ENCODE data around the gene ELAC2.

The ELAC2 gene

GRCh38 chr17:13044572-13045065 lies 26.8 kb upstream of the ELAC2 start:
- no peak overlapping the region for H2BK120ac ChIP-seq (ENCODE audit: low read depth, low read length)
- no peaks in the 10 kb centered on the region for H3K36me3 ChIP-seq (ENCODE audit: control insufficient read depth in 1 of 2, insufficient read depth in 2 of 2, low read depth in 1 of 2, low read length in 2 of 2)
- H3K4me3 ChIP-seq (ENCODE audit: insufficient read depth in 1 of 2, low read depth in 1 of 2, low read length in 2 of 2): peak overlapping the region in 1 of 2 experiments; percentile 22
- no peak overlapping the region for H4K8ac ChIP-seq (ENCODE audit: low read length)
- no peak overlapping the region for H3K4ac ChIP-seq (ENCODE audit: low read depth in 1 of 2, low read length in 2 of 2)
- no peak overlapping the region for H3K4me2 ChIP-seq (ENCODE audit: low read length, poor library complexity, severe bottlenecking)
- no peak overlapping the region for H3K27ac ChIP-seq (ENCODE audit: low read length, poor library complexity, severe bottlenecking)
- WGBS: 89% methylated on average over 6 of the region's 7 CpGs
- H3K18ac ChIP-seq (ENCODE audit: low read depth in 1 of 2, low read length in 2 of 2): no peak overlapping the region
- no peaks in the 10 kb centered on the region for H3K79me1 ChIP-seq (replicated peaks; ENCODE audit: low read length, poor library complexity, severe bottlenecking)
- no peak overlapping the region for H3K14ac ChIP-seq (ENCODE audit: low read length in 2 of 2)
- no peak overlapping the region for H2AK5ac ChIP-seq (ENCODE audit: low read length, severe bottlenecking)
- peaks cover 0 to 24% of the 10 kb centered on the region in 2 experiments for H3K27me3 ChIP-seq (ENCODE audit: control insufficient read depth in 1 of 2, insufficient read depth in 1 of 2, low read length in 2 of 2)
- H2BK5ac ChIP-seq (ENCODE audit: low read depth, low read length, poor library complexity, severe bottlenecking): no peak overlapping the region
- no peaks in the 10 kb centered on the region for H3K4me1 ChIP-seq (ENCODE audit: control insufficient read depth, insufficient read depth, low read depth, low read length)
- H2AFZ ChIP-seq (ENCODE audit: low read depth, low read length): no peak overlapping the region
- H3K9me3 ChIP-seq (ENCODE audit: control insufficient read depth, low read length): no peaks in the 10 kb centered on the region
- H2BK15ac ChIP-seq (ENCODE audit: low read depth, poor library complexity, severe bottlenecking): no peak overlapping the region
- H3K9ac ChIP-seq (ENCODE audit: low read length): peak overlapping the region; percentile 28
- DNase-seq: no peak
- no peak overlapping the region for H4K91ac ChIP-seq (ENCODE audit: low read length)
- no peak overlapping the region for H2BK12ac ChIP-seq (ENCODE audit: low read length in 2 of 2)
- no peak overlapping the region for H3K23ac ChIP-seq (ENCODE audit: low read length in 2 of 2)

GRCh38 chr17:13038931-13039665 lies 21.3 kb upstream of the ELAC2 start:
- H3K4me2 ChIP-seq (ENCODE audit: low read length, poor library complexity, severe bottlenecking): no peak overlapping the region
- H2AK5ac ChIP-seq (ENCODE audit: low read length, severe bottlenecking): no peak overlapping the region
- H3K27me3 ChIP-seq (ENCODE audit: control insufficient read depth in 1 of 2, insufficient read depth in 1 of 2, low read length in 2 of 2): peaks cover 0 to 3% of the 10 kb centered on the region in 2 experiments
- H3K4me3 ChIP-seq (ENCODE audit: insufficient read depth in 1 of 2, low read depth in 1 of 2, low read length in 2 of 2): no peak overlapping the region
- no peak overlapping the region for H4K91ac ChIP-seq (ENCODE audit: low read length)
- no peak overlapping the region for H2BK120ac ChIP-seq (ENCODE audit: low read depth, low read length)
- no peak overlapping the region for H3K9ac ChIP-seq (ENCODE audit: low read length)
- H2BK15ac ChIP-seq (ENCODE audit: low read depth, poor library complexity, severe bottlenecking): no peak overlapping the region
- no peak overlapping the region for H2BK5ac ChIP-seq (ENCODE audit: low read depth, low read length, poor library complexity, severe bottlenecking)
- H3K14ac ChIP-seq (ENCODE audit: low read length in 2 of 2): no peak overlapping the region
- 94% methylated on average over 3 of the region's 4 CpGs for WGBS
- H3K79me1 ChIP-seq (replicated peaks; ENCODE audit: low read length, poor library complexity, severe bottlenecking): no peaks in the 10 kb centered on the region
- H3K27ac ChIP-seq (ENCODE audit: low read length, poor library complexity, severe bottlenecking): no peak overlapping the region
- no peak for DNase-seq
- no peak overlapping the region for H2AFZ ChIP-seq (ENCODE audit: low read depth, low read length)
- no peak overlapping the region for H3K18ac ChIP-seq (ENCODE audit: low read depth in 1 of 2, low read length in 2 of 2)
- no peak overlapping the region for H3K23ac ChIP-seq (ENCODE audit: low read length in 2 of 2)
- no peak overlapping the region for H2BK12ac ChIP-seq (ENCODE audit: low read length in 2 of 2)
- H3K4me1 ChIP-seq (ENCODE audit: control insufficient read depth, insufficient read depth, low read depth, low read length): no peaks in the 10 kb centered on the region
- H3K4ac ChIP-seq (ENCODE audit: low read depth in 1 of 2, low read length in 2 of 2): no peak overlapping the region
- H4K8ac ChIP-seq (ENCODE audit: low read length): no peak overlapping the region
- H3K9me3 ChIP-seq (ENCODE audit: control insufficient read depth, low read length): peaks cover 9% of the 10 kb centered on the region
- no peaks in the 10 kb centered on the region for H3K36me3 ChIP-seq (ENCODE audit: control insufficient read depth in 1 of 2, insufficient read depth in 2 of 2, low read depth in 1 of 2, low read length in 2 of 2)

DNA sequence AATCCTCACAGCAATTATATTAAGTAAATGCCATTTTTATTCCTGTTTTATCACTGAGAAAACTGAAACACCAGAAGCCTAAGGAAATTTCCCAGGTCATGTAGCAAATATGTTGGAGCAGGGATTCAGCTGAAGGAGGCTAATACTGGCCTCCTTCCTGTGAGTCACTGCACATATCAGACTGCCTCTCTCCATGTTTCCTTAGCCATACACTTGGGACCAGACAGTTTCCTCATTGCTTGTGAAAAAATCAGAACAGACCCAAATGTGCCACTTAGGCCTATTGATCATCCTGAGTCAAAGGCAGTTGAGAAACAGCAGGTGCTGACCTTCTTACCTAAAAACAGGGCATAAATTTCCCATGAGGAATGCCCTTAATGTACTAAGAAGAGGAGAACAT lies 18.9 kb upstream of the ELAC2 start:
- H4K8ac ChIP-seq (ENCODE audit: low read length): no peak overlapping the region
- H2BK120ac ChIP-seq (ENCODE audit: low read depth, low read length): no peak overlapping the region
- no peak overlapping the region for H3K23ac ChIP-seq (ENCODE audit: low read length in 2 of 2)
- H2BK15ac ChIP-seq (ENCODE audit: low read depth, poor library complexity, severe bottlenecking): no peak overlapping the region
- no peak overlapping the region for H2AK5ac ChIP-seq (ENCODE audit: low read length, severe bottlenecking)
- H3K36me3 ChIP-seq (ENCODE audit: control insufficient read depth in 1 of 2, insufficient read depth in 2 of 2, low read depth in 1 of 2, low read length in 2 of 2): no peaks in the 10 kb centered on the region
- H2AFZ ChIP-seq (ENCODE audit: low read depth, low read length): no peak overlapping the region
- H2BK5ac ChIP-seq (ENCODE audit: low read depth, low read length, poor library complexity, severe bottlenecking): no peak overlapping the region
- no peak overlapping the region for H4K91ac ChIP-seq (ENCODE audit: low read length)
- H3K4me3 ChIP-seq (ENCODE audit: insufficient read depth in 1 of 2, low read depth in 1 of 2, low read length in 2 of 2): no peak overlapping the region
- H3K27me3 ChIP-seq (ENCODE audit: control insufficient read depth in 1 of 2, insufficient read depth in 1 of 2, low read length in 2 of 2): peaks cover 0 to 7% of the 10 kb centered on the region in 2 experiments
- H3K4ac ChIP-seq (ENCODE audit: low read depth in 1 of 2, low read length in 2 of 2): no peak overlapping the region
- H3K4me2 ChIP-seq (ENCODE audit: low read length, poor library complexity, severe bottlenecking): no peak overlapping the region
- no peak for DNase-seq
- no peak overlapping the region for H2BK12ac ChIP-seq (ENCODE audit: low read length in 2 of 2)
- H3K4me1 ChIP-seq (ENCODE audit: control insufficient read depth, insufficient read depth, low read depth, low read length): no peaks in the 10 kb centered on the region
- no peaks in the 10 kb centered on the region for H3K79me1 ChIP-seq (replicated peaks; ENCODE audit: low read length, poor library complexity, severe bottlenecking)
- H3K9ac ChIP-seq (ENCODE audit: low read length): no peak overlapping the region
- no peak overlapping the region for H3K27ac ChIP-seq (ENCODE audit: low read length, poor library complexity, severe bottlenecking)
- H3K14ac ChIP-seq (ENCODE audit: low read length in 2 of 2): no peak overlapping the region
- peaks cover 9% of the 10 kb centered on the region for H3K9me3 ChIP-seq (ENCODE audit: control insufficient read depth, low read length)
- no peak overlapping the region for H3K18ac ChIP-seq (ENCODE audit: low read depth in 1 of 2, low read length in 2 of 2)

- H2AFZ ChIP-seq (ENCODE audit: low read depth, low read length): no peak overlapping the region
- H2BK15ac ChIP-seq (ENCODE audit: low read depth, poor library complexity, severe bottlenecking): no peak overlapping the region
- H3K18ac ChIP-seq (ENCODE audit: low read depth in 1 of 2, low read length in 2 of 2): no peak overlapping the region
- 84% methylated on average over 1 of the region's 1 CpG for WGBS
- no peak for DNase-seq
- no peak overlapping the region for H2AK5ac ChIP-seq (ENCODE audit: low read length, severe bottlenecking)
- H3K27ac ChIP-seq (ENCODE audit: low read length, poor library complexity, severe bottlenecking): no peak overlapping the region
- no peak overlapping the region for H2BK120ac ChIP-seq (ENCODE audit: low read depth, low read length)
- H4K91ac ChIP-seq (ENCODE audit: low read length): no peak overlapping the region
- H3K23ac ChIP-seq (ENCODE audit: low read length in 2 of 2): peak overlapping the region in 1 of 2 experiments; percentile 36
- no peak overlapping the region for H3K4ac ChIP-seq (ENCODE audit: low read depth in 1 of 2, low read length in 2 of 2)
- no peak overlapping the region for H2BK5ac ChIP-seq (ENCODE audit: low read depth, low read length, poor library complexity, severe bottlenecking)
- H4K8ac ChIP-seq (ENCODE audit: low read length): no peak overlapping the region
- H3K4me3 ChIP-seq (ENCODE audit: insufficient read depth in 1 of 2, low read depth in 1 of 2, low read length in 2 of 2): peak overlapping the region in 1 of 2 experiments; percentile 12
- peaks cover 9% of the 10 kb centered on the region for H3K9me3 ChIP-seq (ENCODE audit: control insufficient read depth, low read length)
- no peaks in the 10 kb centered on the region for H3K79me1 ChIP-seq (replicated peaks; ENCODE audit: low read length, poor library complexity, severe bottlenecking)
- peaks cover 0 to 7% of the 10 kb centered on the region in 2 experiments for H3K27me3 ChIP-seq (ENCODE audit: control insufficient read depth in 1 of 2, insufficient read depth in 1 of 2, low read length in 2 of 2)
- H3K4me1 ChIP-seq (ENCODE audit: control insufficient read depth, insufficient read depth, low read depth, low read length): no peaks in the 10 kb centered on the region
- no peak overlapping the region for H3K14ac ChIP-seq (ENCODE audit: low read length in 2 of 2)
- no peak overlapping the region for H3K4me2 ChIP-seq (ENCODE audit: low read length, poor library complexity, severe bottlenecking)
- no peak overlapping the region for H3K9ac ChIP-seq (ENCODE audit: low read length)
- no peaks in the 10 kb centered on the region for H3K36me3 ChIP-seq (ENCODE audit: control insufficient read depth in 1 of 2, insufficient read depth in 2 of 2, low read depth in 1 of 2, low read length in 2 of 2)
- H2BK12ac ChIP-seq (ENCODE audit: low read length in 2 of 2): no peak overlapping the region
These were observed 17.6 kb upstream of the ELAC2 start for GRCh38 chr17:13035420-13035819.
